ELR (cell line): ENCODE measurements around the gene LRRK1.

Experiments
- DNase-seq: peaks from one replicate; pipeline ENCODE4 v3.0.0-alpha.2; 2015; ENCODE audit warnings: low read depth

Gene LRRK1

GRCh38 chr15:100972975-100973350 lies 53.8 kb downstream of the LRRK1 start:
- DNase-seq = no peak

- no peak for DNase-seq
Observed at GRCh38 chr15:100973351-100974111, 54.4 kb downstream of the LRRK1 start.

GRCh38 chr15:100975043-100975442 lies 55.9 kb downstream of the LRRK1 start:
- DNase-seq = no peak

GRCh38 chr15:100980410-100981046 lies 61.4 kb downstream of the LRRK1 start:
- DNase-seq = no peak

GRCh38 chr15:100981086-100981485 lies 61.9 kb downstream of the LRRK1 start:
- DNase-seq = no peak

- DNase-seq = no peak
Observed at GRCh38 chr15:100983221-100983620, 64.1 kb downstream of the LRRK1 start.

GRCh38 chr15:100985401-100985800 lies 66.2 kb downstream of the LRRK1 start:
- DNase-seq = no peak

- DNase-seq = no peak
Observed at GRCh38 chr15:100986158-100986896, 67.2 kb downstream of the LRRK1 start.

GRCh38 chr15:100987143-100987542 lies 68.0 kb downstream of the LRRK1 start:
- DNase-seq = no peak

- DNase-seq = no peak
Observed at GRCh38 chr15:100988297-100988696, 69.1 kb downstream of the LRRK1 start.

- DNase-seq = no peak
Observed at GRCh38 chr15:100988857-100989256, 69.7 kb downstream of the LRRK1 start.

- DNase-seq = no peak
Observed at GRCh38 chr15:100994597-100995446, 75.7 kb downstream of the LRRK1 start.

GRCh38 chr15:100995471-100996430 lies 76.6 kb downstream of the LRRK1 start:
- DNase-seq = no peak

GRCh38 chr15:100997442-100997841 lies 78.3 kb downstream of the LRRK1 start:
- DNase-seq = no peak

GRCh38 chr15:100998630-100999029 lies 79.5 kb downstream of the LRRK1 start:
- no peak for DNase-seq

- no peak for DNase-seq
Observed at GRCh38 chr15:100999369-100999768, 80.2 kb downstream of the LRRK1 start.

- DNase-seq = no peak
Observed at GRCh38 chr15:101000271-101000681, 81.1 kb downstream of the LRRK1 start.

GRCh38 chr15:101001056-101001455 lies 81.9 kb downstream of the LRRK1 start:
- no peak for DNase-seq

- DNase-seq = no peak
Observed at GRCh38 chr15:101001796-101002195, 82.6 kb downstream of the LRRK1 start.

- DNase-seq = no peak
Observed at GRCh38 chr15:101003081-101003480, 83.9 kb downstream of the LRRK1 start.

- no peak for DNase-seq
Observed at GRCh38 chr15:101003706-101004105, 84.5 kb downstream of the LRRK1 start.
